ENCODE data around the gene GALNT8. TPM values are rescaled to one million over a fixed set of nuclear protein-coding genes. Genes with fewer than 3 reads are reported as not detected.

The GALNT8 gene
- polyA plus RNA-seq, 1 donor from 2014 or later = 0.48 TPM

- H3K27me3 Mint-ChIP-seq = peaks cover 6% of the 10 kb centered on the region
- H3K4me3 Mint-ChIP-seq = no peak overlapping the region
- no peak overlapping the region for H3K27ac Mint-ChIP-seq
- peaks cover 0 to under 1% (median 0%) of the 10 kb centered on the region in 3 donors for H3K9me3 Mint-ChIP-seq
- H3K4me1 Mint-ChIP-seq = no peaks in the 10 kb centered on the region
- H3K36me3 Mint-ChIP-seq = peaks cover 1% of the 10 kb centered on the region
Observed at GRCh38 chr12:4769073-4769472, 48.9 kb downstream of the GALNT8 start.

- no peaks in the 10 kb centered on the region for H3K4me1 Mint-ChIP-seq
- peaks cover 0 to 4% (median 0%) of the 10 kb centered on the region in 3 donors for H3K9me3 Mint-ChIP-seq
- peaks cover 6% of the 10 kb centered on the region for H3K27me3 Mint-ChIP-seq
- no peaks in the 10 kb centered on the region for H3K36me3 Mint-ChIP-seq
- H3K4me3 Mint-ChIP-seq = no peak overlapping the region
- no peak overlapping the region for H3K27ac Mint-ChIP-seq
Observed at GRCh38 chr12:4771172-4771959, 51.2 kb downstream of the GALNT8 start.

GRCh38 chr12:4771960-4772566 lies 51.9 kb downstream of the GALNT8 start:
- no peaks in the 10 kb centered on the region for H3K4me1 Mint-ChIP-seq
- no peak overlapping the region for H3K4me3 Mint-ChIP-seq
- peaks cover 0 to 4% (median 0%) of the 10 kb centered on the region in 3 donors for H3K9me3 Mint-ChIP-seq
- H3K36me3 Mint-ChIP-seq = no peaks in the 10 kb centered on the region
- peaks cover 6% of the 10 kb centered on the region for H3K27me3 Mint-ChIP-seq
- H3K27ac Mint-ChIP-seq = no peak overlapping the region

GRCh38 chr12:4775936-4776335 lies 55.7 kb downstream of the GALNT8 start:
- H3K4me1 Mint-ChIP-seq = no peaks in the 10 kb centered on the region
- H3K9me3 Mint-ChIP-seq = peaks cover 0 to 4% (median 1%) of the 10 kb centered on the region in 3 donors
- H3K36me3 Mint-ChIP-seq = no peaks in the 10 kb centered on the region
- no peak overlapping the region for H3K4me3 Mint-ChIP-seq
- H3K27me3 Mint-ChIP-seq = peaks cover 5% of the 10 kb centered on the region
- peak overlapping the region in 1 of 3 donors; percentile 5 for H3K27ac Mint-ChIP-seq

GRCh38 chr12:4779749-4780148 lies 59.5 kb downstream of the GALNT8 start:
- H3K4me1 Mint-ChIP-seq = no peaks in the 10 kb centered on the region
- peaks cover 0 to 6% (median 5%) of the 10 kb centered on the region in 3 donors for H3K9me3 Mint-ChIP-seq
- no peak overlapping the region for H3K27ac Mint-ChIP-seq
- H3K4me3 Mint-ChIP-seq = no peak overlapping the region
- H3K27me3 Mint-ChIP-seq = peaks cover 6% of the 10 kb centered on the region
- H3K36me3 Mint-ChIP-seq = no peaks in the 10 kb centered on the region

GRCh38 chr12:4780641-4781611 lies 60.7 kb downstream of the GALNT8 start:
- H3K4me3 Mint-ChIP-seq = no peak overlapping the region
- no peak overlapping the region for H3K27ac Mint-ChIP-seq
- peaks cover 6% of the 10 kb centered on the region for H3K27me3 Mint-ChIP-seq
- peaks cover 0 to 10% (median 6%) of the 10 kb centered on the region in 3 donors for H3K9me3 Mint-ChIP-seq
- H3K36me3 Mint-ChIP-seq = no peaks in the 10 kb centered on the region
- H3K4me1 Mint-ChIP-seq = no peaks in the 10 kb centered on the region

GRCh38 chr12:4784404-4785054 lies 64.3 kb downstream of the GALNT8 start:
- Mint-ChIP-seq H3K4me1 (no peaks in the 10 kb centered on the region), H3K27me3 (peaks cover 4% of the 10 kb centered on the region), H3K9me3 (peaks cover 0 to 10% (median 6%) of the 10 kb centered on the region in 3 donors), H3K36me3 (no peaks in the 10 kb centered on the region), H3K4me3 (no peak overlapping the region), H3K27ac (no peak overlapping the region)

- Mint-ChIP-seq H3K4me1 (no peaks in the 10 kb centered on the region), H3K9me3 (peaks cover 0 to 10% (median 3%) of the 10 kb centered on the region in 3 donors), H3K4me3 (no peak overlapping the region), H3K36me3 (no peaks in the 10 kb centered on the region), H3K27me3 (peaks cover 4% of the 10 kb centered on the region), H3K27ac (no peak overlapping the region)
Observed at GRCh38 chr12:4786795-4787194, 66.6 kb downstream of the GALNT8 start.

- Mint-ChIP-seq H3K4me1 (no peaks in the 10 kb centered on the region), H3K4me3 (no peak overlapping the region), H3K36me3 (no peaks in the 10 kb centered on the region), H3K9me3 (peaks cover 0 to 10% (median 3%) of the 10 kb centered on the region in 3 donors), H3K27me3 (peaks cover 4% of the 10 kb centered on the region), H3K27ac (no peak overlapping the region)
Observed at GRCh38 chr12:4787965-4788364, 67.8 kb downstream of the GALNT8 start.

- no peaks in the 10 kb centered on the region for H3K27me3 Mint-ChIP-seq
- no peaks in the 10 kb centered on the region for H3K36me3 Mint-ChIP-seq
- no peaks in the 10 kb centered on the region for H3K4me1 Mint-ChIP-seq
- no peak overlapping the region for H3K4me3 Mint-ChIP-seq
- H3K9me3 Mint-ChIP-seq = peaks cover 0 to 5% (median 0%) of the 10 kb centered on the region in 3 donors
- H3K27ac Mint-ChIP-seq = no peak overlapping the region
Observed at GRCh38 chr12:4789776-4790175, 69.6 kb downstream of the GALNT8 start.

GRCh38 chr12:4791497-4791896 lies 71.3 kb downstream of the GALNT8 start:
- Mint-ChIP-seq H3K27ac (no peak overlapping the region), H3K9me3 (no peaks in the 10 kb centered on the region), H3K36me3 (no peaks in the 10 kb centered on the region), H3K4me1 (no peaks in the 10 kb centered on the region), H3K4me3 (no peak overlapping the region), H3K27me3 (no peaks in the 10 kb centered on the region)

- Mint-ChIP-seq H3K36me3 (no peaks in the 10 kb centered on the region), H3K4me1 (no peaks in the 10 kb centered on the region), H3K4me3 (no peak overlapping the region), H3K27me3 (peaks cover 8% of the 10 kb centered on the region), H3K9me3 (no peaks in the 10 kb centered on the region), H3K27ac (no peak overlapping the region)
Observed at GRCh38 chr12:4794491-4794890, 74.3 kb downstream of the GALNT8 start.

GRCh38 chr12:4796216-4796615 lies 76.0 kb downstream of the GALNT8 start:
- Mint-ChIP-seq H3K36me3 (no peaks in the 10 kb centered on the region), H3K4me3 (no peak overlapping the region), H3K27me3 (peaks cover 8% of the 10 kb centered on the region), H3K9me3 (peaks cover 0 to 5% (median 0%) of the 10 kb centered on the region in 3 donors), H3K27ac (no peak overlapping the region), H3K4me1 (no peaks in the 10 kb centered on the region)

GRCh38 chr12:4796694-4797482 lies 76.7 kb downstream of the GALNT8 start:
- Mint-ChIP-seq H3K9me3 (peaks cover 0 to 5% (median 0%) of the 10 kb centered on the region in 3 donors), H3K27ac (no peak overlapping the region), H3K4me3 (no peak overlapping the region), H3K36me3 (no peaks in the 10 kb centered on the region), H3K4me1 (no peaks in the 10 kb centered on the region), H3K27me3 (peaks cover 10% of the 10 kb centered on the region)

Measured in IgD-negative memory B cell (primary cell).